CD1c-positive myeloid dendritic cell (primary cell): Measurements from ENCODE around the gene CXorf66.
"Not testable (repeated sequence)": the region's sequence is repeated elsewhere in the genome, so short reads cannot be mapped to it uniquely, and the experiment has no call there.

Experiments used
- DNase-seq: peaks from one replicate; pipeline ENCODE4 v3.0.0-alpha.2; 2016; ENCODE audit errors: extremely low spot score

Gene CXorf66, protein sequence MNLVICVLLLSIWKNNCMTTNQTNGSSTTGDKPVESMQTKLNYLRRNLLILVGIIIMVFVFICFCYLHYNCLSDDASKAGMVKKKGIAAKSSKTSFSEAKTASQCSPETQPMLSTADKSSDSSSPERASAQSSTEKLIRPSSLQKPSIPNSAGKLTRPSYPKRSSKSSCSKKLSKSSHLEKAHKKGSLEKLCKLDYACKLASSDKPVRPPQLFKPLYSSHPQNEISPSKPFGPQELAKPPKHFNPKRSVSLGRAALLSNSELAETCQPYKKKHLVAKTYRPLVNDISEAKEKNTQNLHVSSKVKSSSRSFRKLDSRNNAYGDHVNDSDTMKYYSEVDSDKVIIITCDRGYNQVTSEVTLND

DNA sequence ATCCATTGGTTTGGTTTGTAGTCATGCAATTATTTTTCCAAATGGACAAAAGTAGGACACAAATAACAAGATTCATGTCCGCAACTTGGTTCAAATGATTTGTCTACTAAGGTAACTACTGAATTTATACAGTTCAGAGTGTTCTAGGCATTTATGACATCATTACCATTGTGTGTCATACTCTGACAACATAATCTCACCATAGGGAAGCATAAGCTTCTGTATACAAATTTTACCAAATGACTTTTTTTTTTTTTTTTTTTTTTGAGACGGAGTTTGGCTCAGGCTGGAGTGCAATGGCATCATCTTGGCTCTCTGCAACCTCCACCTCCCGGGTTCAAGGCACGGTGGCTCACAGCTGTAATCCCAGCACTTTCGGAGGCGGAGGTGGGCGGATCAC is at the start of gene CXorf66:
CXorf66 (minus strand) TSS at position 101 of the 400 bp plus-strand sequence; CDS start at position 76, 25 bp downstream.
- DNase-seq: no peak

DNA sequence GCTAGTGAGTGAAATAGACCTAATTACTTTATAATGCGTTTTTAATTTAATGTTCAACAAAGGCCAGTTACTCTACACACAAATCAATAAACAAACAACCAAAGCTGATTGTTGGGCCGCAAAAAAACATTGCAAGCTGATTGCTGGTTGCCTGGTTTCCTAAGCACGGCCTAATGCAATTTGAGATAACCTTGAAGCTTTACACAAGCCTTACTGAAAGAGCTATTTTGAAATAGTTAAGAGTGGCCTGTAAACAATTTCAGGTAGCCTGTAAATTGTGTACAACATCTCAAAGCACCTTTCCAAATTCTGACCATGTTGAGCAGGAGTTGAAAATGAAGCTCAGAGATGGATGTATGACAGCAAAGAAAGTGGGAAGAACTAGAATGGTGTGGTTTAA is 17.5 kb upstream of the CXorf66 start:
- DNase-seq: no peak

DNA sequence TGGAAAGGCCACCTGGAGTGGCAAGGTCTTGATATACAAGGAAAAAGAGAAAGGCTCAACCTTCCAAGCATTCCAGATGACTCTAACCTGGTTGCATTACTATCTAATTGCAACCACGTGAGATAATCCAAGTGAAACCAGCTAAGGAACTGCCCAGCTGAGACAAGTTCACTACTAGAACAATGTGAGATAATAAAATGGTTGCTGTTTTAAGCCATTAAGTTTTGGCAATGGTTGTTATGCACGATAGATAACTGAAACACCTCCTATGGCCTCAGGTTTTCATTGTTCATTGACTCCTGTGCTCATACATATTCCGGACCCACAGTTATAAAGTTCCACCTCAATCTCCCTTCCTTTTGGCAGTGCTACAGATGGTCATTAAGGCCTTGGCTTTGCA is 9.2 kb upstream of the CXorf66 start:
- DNase-seq: no peak

DNA sequence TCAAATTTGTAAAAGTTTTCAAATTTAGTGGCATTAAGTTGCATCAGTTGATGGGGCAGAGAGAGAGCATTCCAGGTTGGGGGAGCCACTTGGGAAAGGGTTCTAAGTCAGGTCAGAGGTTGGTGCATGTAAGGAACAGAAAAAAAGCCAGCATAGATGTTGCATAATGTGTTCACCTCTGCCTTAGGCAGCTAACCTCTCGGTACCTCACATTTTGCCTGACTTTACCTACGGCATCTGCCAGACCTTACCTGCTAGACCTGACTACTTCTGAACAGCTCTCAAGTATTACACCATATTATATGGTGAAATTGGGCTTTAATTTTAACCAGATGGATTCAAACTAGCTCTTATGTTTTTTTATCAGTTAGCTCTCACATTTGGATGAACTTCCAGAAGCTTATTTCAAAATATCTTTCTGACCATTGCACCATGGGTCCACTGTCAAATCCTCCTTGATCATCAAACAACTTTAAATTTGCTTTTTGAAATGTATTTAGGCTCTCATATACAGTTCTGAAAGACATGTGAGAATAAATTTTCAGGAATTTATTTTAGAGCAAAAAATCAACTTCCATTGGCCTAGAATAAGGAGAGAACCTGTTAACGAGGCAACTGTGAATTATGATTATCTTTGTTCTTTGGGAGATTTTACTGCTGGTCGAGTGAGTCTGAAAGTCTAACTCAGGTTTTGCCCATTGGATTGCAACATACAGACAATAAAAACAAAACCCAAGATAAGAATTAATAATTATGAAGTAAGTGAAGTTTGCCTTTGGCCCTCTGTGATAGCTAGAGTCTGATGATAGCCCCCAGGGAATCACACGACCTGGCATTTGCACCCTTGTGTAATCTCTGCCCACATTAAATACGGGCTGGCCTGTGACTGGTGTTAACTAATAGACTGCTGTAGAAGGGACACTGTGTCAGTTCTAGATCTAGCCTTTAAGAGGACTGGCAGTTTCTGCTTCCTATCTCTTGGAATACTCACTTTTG is 7.6 kb upstream of the CXorf66 start:
- DNase-seq: no peak

DNA sequence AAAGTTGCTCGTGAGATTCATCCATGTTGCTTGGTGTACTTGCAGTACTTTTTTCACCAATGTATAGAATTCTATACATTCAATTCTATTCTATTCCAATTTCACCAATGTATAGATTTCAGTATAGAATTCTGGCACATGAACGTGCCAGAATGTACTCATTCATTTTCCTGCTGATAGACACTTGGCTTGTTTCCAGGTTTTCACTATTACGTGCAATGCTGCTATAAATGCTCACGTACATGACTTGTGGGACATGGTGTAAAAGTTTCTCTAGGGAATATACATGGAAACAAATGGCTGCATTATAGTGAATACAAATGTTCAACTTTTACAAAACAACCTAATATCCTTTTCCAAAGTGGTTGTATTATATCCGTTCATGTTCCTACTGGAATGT is 6.8 kb upstream of the CXorf66 start:
- no peak for DNase-seq

DNA sequence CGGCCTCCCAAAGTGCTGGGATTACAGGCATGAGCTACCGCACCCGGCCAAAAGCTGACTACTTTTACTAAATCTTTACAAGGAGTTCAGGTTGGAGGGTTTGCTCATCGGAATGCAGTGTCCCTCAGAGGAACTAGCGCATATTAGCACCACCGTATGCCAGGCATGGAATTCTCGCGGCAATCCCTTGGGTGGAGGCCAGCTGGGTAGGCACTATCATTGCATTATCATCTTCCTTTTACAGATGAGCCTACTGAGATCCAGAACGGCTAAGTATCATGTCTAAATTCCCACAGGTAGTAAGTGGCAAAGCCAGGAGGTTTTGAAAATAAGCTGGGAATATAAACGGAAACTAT is 6.1 kb upstream of the CXorf66 start:
- no peak for DNase-seq

DNA sequence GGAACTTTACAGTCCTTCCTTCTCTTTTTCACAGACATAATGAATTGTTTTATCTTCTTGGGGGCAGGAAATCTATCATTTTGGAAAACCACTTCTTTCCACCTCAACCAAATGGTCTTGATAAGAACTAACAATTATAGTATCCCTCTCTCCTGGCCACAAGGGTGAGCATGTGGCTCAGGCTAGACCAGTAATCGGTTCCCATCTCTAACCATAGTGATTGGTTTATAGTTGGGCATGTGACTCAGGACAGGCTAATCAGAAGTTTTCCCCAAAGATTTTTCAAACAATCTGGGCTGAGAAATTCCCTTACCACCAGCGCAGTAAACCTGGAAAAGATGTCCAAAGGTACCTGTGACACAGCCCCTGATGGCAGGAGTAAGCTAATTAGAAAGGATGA is 4.0 kb upstream of the CXorf66 start:
- DNase-seq: no peak

DNA sequence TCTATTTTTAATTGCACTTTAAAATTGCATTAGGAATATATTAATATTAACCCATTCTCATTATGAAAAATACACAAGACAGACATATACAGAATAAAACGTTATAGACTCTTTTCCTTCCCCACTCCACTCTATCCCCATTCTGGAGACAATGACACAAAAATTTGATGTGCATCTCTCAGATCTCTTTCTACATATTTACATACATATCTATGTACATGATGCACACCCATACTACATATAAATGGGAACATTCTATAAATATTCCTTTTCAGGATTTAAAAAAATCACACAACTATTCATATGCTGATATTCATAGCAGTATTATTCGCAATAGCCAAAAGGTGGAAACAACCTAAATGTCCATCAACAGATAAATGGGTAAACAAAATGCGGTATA is 2.4 kb upstream of the CXorf66 start:
- DNase-seq: no peak

DNA sequence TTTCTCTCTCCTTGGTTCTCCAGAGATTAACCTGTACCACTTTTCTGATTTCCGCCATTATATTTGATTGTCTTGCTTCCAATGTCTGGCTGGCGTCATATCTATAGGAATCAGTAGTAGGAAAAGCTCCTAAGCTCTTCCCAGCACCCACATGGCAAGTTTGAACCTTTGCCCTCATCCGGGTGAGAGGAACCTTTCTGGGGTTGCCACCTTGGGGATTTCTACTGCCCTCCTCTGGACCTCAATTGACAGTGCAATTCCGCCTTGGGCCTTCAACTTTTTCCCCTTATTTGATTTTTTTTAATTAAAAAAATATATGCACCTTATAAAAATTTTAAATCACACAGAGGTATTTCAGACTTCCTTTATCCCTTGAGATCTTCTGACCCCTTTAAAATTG is 2.0 kb upstream of the CXorf66 start:
- DNase-seq: no peak

DNA sequence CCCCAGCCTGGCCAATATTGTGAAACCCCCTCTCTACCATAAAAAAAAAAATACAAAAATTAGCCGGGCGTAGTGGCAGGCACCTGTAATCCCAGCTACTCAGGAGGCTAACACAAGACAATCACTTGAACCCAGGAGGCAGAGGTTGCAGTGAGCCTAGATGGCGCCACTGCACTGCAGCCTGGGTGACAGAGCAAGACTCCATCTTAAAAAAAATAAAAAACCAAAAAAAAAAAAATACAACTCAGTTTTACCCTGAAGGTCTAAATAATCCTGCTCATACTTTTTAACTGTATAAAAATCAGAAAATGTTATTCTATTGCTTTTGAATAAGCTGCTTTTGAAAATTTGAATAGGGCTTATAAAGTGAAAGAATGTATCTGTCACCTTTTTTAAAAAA is 838 bp upstream of the CXorf66 start:
- DNase-seq: not testable (repeated sequence)

DNA sequence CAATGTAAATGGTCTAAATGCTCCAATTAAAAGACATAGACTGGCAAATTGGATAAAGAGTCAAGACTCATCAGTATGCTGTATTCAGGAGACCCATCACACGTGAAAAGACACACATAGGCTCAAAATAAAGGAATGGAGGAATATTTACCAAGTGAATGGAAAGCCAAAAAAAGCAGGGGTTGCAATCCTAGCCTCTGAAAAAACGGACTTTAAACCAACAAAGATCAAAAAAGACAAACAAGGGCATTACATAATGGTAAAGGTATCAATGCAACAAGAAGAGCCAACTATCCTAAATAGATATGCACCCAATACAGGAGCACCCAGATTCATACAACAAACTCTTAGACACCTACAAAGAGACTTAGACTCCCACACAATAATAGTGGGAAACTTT is 4.2 kb downstream of the CXorf66 start:
- DNase-seq: not testable (repeated sequence)

DNA sequence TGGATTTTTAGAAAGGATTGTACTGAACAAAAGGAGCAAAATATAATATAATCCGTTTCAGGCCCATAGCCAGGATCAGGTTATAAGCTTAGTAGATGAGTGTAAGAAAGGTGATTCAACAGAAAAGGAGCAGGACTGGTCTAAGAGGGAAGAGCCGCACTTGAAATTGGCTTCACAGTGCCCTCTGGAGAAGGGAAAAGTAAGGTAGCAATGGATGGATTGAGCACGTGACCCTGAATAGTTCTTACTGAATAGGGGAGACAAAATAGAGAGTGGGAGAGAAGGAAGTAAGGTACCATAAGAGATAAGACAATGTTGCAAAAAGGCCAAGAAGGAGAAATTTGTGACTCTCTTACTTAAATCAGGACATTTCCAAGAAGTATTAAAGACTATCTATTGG is 15.6 kb downstream of the CXorf66 start:
- DNase-seq: no peak

DNA sequence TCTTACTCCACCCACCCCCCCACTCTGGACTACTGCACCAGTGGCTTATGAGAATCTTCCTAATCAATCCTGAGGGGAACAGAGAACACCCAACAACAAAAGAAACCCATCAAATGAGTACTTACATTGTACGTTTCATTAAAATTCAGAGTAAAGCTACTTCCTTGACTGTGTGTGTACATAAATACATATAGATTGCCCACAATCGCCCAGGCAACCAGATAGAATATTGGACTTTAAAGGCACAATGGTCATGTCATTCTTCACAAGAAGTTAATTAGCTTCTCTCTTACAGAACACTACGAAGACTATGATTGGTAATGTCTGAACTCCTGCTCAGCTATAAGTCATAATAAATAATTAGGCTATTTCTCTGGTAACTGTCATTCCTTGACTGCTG is 20.2 kb downstream of the CXorf66 start:
- DNase-seq: no peak

DNA sequence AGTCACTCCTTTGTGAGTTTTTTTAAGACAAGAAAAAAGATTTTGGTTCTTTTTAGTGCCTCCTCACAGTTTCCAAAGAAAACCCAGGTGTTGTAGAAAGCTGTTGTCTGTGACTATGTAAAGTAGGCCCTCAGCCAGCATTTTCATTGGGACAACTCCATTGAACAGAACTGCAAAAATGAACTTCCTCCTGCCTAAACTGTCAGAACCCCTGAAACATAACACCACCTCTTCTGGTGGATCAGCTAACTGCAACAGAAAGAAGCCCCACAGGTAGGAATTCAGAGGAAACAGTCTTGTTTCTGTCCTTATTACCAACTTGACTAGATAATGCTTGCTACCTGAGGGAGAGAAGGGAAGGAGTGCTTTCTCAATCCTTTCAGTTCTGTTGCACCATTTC is 29.1 kb downstream of the CXorf66 start:
- DNase-seq: no peak

DNA sequence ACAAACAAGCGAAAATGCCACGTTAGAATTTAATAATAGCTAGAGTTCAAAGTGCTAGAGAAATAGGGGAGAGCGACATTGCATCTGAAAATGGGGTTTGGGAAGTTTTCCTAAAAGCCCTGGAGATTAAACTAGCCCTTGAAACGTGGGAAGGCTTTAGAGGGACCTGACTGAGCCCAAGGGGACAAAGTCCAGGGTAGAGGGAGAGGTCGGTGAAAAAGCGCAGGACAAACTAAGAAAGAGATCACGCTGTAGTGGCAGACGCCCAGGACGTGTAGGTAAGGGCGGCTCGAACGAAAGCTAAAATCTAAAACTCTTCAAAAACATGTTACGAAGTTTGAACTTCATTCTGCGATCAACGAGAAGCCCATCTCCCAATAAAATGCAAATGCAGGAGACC is 31.4 kb downstream of the CXorf66 start:
- no peak for DNase-seq

DNA sequence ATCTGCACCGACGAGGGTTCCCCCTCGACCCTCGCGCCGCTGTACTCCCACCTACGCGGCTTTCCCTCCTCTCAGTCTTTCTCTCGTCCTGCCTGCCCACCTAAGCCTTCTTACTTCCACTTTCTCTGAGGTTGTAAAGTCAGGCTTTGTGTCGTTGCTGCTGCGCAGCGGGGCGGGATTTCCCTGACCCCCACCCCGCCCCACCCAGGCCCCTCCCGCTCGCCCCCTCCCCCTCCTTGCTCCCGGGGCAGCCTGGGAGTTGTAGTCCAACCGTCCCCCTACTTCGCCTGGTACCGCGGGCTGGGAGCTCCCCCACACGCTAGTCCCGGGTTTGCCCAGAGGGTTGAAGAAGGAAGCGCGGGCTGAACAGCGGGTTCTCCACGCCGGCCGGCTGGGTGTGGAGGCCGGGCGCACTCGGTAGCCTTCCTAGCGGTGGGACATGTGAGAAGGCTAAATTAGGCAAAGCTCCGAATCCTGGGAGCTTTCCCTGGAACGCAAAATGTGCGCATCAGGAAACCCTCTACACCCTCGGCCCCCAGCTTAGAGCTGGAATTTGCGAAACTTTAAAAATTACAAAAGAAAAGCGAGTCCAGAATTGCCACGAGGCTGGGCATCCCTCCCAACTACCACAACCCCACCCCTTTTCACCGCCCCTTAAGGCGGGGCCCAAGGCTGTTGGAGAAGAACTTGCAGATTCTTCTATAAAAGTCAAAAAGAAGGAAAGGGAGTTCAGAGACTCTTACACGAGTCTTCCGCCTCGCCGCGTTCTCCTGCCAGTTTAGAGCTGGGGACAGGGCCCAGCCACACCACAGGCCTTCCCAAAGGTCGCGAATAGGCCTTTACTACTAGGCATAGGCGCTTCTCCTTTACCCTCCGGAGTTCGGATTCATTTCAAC is 32.2 kb downstream of the CXorf66 start, which contains the start of gene ATP11C:
ATP11C (minus strand) TSS at position 153 of the 896 bp plus-strand sequence. CDS start 1,011 bp downstream, outside the sequence.
- DNase-seq: peak; percentile 85

DNA sequence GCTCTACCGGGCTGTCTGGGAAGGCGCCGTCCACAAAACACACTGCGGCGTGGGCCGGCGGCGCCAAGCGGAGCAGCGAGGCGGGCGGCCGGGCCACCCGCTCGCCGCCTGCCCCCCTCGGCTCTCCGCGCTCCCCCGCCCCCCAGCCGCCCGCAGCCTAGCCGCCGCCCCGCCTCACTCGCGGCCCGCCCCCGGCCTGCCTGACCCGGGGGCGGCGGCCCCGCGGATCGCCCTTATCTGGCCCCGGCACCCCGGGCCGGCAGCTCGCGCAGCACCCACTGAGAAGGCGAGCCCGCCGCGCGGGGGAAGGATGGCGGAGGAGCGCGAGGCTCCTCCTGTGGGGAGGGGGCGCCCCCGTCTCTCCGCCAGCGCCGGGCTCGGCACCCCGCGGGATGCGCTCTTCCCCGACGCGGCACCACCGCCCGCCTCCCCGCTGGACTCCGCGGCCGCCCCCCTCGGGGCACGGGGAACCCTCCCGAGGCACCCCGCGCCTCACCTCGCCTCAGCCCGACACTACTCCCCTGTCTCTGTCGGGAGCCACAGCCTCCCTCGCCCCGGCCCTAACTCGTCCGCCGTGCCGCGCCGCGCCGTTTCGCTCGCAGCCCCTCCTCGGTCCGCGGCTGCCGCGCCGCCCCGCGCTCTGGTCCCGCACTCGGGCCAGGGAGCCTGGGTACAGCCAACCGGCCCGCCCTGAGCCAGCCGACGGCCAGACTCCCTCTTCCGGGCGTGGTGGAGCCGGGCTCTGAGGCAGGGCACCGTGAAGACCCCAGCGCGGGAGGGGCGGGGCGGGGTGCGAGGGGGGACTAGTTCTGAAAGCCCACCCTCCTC is 33.0 kb downstream of the CXorf66 start:
- peak; percentile 45 for DNase-seq

DNA sequence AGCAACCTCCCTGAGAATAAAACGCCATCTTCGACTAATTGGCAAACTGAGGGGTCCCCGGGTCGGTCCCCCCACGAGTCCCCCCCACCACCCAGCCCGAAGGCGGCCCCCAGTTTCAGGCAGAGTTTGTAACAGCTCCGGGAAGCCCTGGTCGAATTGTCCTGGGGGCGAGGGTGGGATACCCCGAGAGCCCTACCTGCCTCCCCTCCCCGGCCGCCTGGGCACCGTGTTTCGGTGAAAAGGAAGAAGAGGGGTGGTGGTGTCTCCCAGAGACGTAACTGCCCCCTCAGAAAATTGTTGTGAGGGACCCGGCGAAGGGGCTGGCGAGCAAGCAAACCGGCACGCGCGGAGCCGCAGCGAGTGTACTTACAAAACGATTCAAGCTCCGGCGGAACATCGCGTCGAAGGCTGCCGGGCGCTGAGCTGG is 33.7 kb downstream of the CXorf66 start:
- DNase-seq: no peak

DNA sequence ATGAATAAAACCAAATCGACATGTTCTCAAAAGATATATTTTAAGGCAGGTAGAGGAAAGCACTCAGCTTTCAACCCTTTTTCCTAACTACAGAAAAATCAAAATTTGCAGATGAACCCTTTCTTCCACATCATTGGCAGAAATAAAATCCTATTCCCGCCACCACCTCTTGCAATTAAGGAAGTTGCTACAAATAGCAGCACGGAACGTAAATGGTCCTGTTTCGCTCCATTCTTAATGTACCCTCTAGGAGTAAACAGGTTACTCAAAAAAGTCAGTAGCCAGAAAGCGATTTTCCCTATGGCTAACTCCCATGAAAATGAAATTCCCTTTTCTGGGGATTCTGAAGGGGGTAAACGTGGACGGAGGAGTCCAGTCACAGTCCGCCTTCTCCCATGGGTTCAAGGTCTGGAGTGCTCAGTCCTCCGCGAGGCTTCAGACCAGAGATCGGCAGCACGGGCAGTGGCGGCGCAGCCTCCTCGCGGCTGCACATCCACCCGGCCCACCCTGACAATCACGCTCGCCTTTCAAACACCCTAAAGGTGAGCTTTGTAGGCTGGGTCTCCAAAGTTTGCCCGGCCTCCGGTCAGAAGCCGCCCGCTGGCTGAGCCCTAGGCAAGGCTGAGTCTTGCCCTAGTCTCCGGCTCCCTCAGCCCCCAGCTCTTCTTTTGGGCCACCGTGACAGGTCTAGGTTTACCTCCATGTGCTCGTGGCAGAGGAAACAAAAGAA is 34.2 kb downstream of the CXorf66 start:
- peak; percentile 23 for DNase-seq

DNA sequence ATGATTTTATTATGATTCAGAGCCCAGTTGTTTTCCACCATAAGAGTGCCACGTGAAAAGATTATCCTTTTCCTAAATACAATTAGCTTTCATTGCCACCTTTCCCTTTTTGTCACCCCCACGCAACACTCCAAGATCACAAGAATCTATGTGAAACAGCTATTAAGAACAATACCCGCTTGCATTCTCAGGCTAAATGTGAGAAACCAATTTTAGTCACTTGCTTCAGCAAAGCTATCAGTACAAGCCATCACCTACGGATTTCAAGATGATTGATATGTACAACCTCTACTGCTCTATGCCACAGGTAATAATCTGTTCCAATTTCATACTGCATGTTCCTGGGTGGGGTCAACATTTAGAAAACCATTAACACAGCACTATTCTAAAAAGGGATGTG is 34.9 kb downstream of the CXorf66 start:
- DNase-seq: no peak
